ENCODE data around the gene SRC. TPM values are rescaled to one million over a fixed set of nuclear protein-coding genes. Genes with fewer than 3 reads are reported as not detected.

SRC gene
- total RNA-seq, 1 donor from 2014 or later = 6.4 TPM

- peak overlapping the region; percentile 54 for H3K4me3 Mint-ChIP-seq
- H3K27me3 Mint-ChIP-seq (ENCODE audit: insufficient read depth) = peaks cover 9% of the 10 kb centered on the region
These were observed 37.5 kb downstream of the SRC start for GRCh38 chr20:37383229-37383989.

GRCh38 chr20:37384683-37385174 is 38.8 kb downstream of the SRC start:
- Mint-ChIP-seq H3K27me3 (ENCODE audit: insufficient read depth) (peaks cover 9% of the 10 kb centered on the region), H3K36me3 (ENCODE audit: low read depth) (peaks cover 3% of the 10 kb centered on the region), H3K4me1 (ENCODE audit: low read depth) (peaks cover 6% of the 10 kb centered on the region), H3K27ac (no peak overlapping the region), H3K9me3 (no peaks in the 10 kb centered on the region), H3K4me3 (peak overlapping the region; percentile 84)
- DNase-seq (ENCODE audit: low spot score) = peak; percentile 78
- intact Hi-C loops (cut with micrococcal nuclease) = loop anchor here (1.0 to 2.0 kb wide), 4 partner anchors 95 to 150 kb away; partner anchors contain the start of genes BLCAP and MANBAL

More at GRCh38 chr20:37383229-37383989, 37.5 kb downstream of the SRC start:
- Mint-ChIP-seq H3K36me3 (ENCODE audit: low read depth) (peaks cover 3% of the 10 kb centered on the region), H3K4me1 (ENCODE audit: low read depth) (peaks cover 6% of the 10 kb centered on the region), H3K27ac (no peak overlapping the region), H3K9me3 (no peaks in the 10 kb centered on the region)
- DNase-seq (ENCODE audit: low spot score) = no peak
- intact Hi-C loops (cut with micrococcal nuclease) = no loop called here

- no peak for DNase-seq (ENCODE audit: low spot score)
- Mint-ChIP-seq H3K9me3 (no peaks in the 10 kb centered on the region), H3K27ac (no peak overlapping the region), H3K27me3 (ENCODE audit: insufficient read depth) (peaks cover 9% of the 10 kb centered on the region), H3K4me1 (ENCODE audit: low read depth) (peaks cover 6% of the 10 kb centered on the region), H3K4me3 (peak overlapping the region; percentile 84), H3K36me3 (ENCODE audit: low read depth) (peaks cover 3% of the 10 kb centered on the region)
- intact Hi-C loops (cut with micrococcal nuclease) = loop anchor here (2.0 kb wide), 1 partner anchor 142 kb away; the partner anchor contains the start of gene BLCAP
These were observed 39.2 kb downstream of the SRC start for GRCh38 chr20:37385176-37385575.

DNA sequence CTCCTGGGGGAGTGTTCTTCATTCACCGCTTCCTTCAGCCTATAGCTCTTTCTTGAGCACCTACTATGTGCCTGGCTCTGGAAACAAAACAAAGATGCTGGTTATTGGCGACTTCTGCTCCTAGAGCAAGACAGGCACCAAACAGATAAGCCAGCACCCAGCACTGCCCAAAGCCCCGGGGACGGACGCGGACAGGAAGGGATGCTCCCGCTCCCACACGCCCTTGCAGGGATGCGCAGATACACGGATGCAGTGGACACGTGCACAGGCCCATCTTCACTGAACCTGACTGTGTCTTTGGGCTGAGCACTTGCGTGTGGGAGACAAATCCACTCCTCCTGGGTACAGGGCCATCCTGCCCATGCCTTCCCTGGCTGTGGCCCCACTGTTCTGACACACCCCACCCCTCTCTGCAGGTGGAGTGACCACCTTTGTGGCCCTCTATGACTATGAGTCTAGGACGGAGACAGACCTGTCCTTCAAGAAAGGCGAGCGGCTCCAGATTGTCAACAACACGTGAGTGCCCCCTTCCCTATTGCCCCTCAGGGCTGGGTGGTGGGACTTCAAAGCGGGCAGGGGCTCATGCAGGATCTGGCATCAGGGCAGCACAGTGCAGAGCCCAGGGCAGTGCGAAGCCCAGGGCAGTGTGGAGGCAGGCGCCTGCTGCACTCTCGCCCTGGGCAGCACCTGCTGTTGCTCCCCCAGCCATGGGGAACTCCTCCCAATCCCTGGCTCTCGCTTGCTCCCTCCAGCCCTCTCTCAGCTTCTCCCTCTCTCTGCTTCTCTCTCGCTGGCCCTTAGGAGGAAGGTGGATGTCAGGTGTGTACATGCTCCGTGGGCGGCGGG is 39.9 kb downstream of the SRC start:
- H3K4me1 Mint-ChIP-seq (ENCODE audit: low read depth) = peaks cover 6% of the 10 kb centered on the region
- intact Hi-C loops (cut with micrococcal nuclease) = loop anchor here (2.0 kb wide), 1 partner anchor 141 kb away; the partner anchor contains the start of gene BLCAP
- H3K4me3 Mint-ChIP-seq = no peak overlapping the region
- no peak overlapping the region for H3K27ac Mint-ChIP-seq
- H3K27me3 Mint-ChIP-seq (ENCODE audit: insufficient read depth) = peaks cover 9% of the 10 kb centered on the region
- peaks cover 3% of the 10 kb centered on the region for H3K36me3 Mint-ChIP-seq (ENCODE audit: low read depth)
- H3K9me3 Mint-ChIP-seq = no peaks in the 10 kb centered on the region
- no peak for DNase-seq (ENCODE audit: low spot score)

GRCh38 chr20:37386505-37387251 is 40.7 kb downstream of the SRC start:
- Mint-ChIP-seq H3K4me1 (ENCODE audit: low read depth) (peaks cover 6% of the 10 kb centered on the region), H3K4me3 (no peak overlapping the region), H3K9me3 (no peaks in the 10 kb centered on the region), H3K27ac (no peak overlapping the region), H3K36me3 (ENCODE audit: low read depth) (peaks cover 3% of the 10 kb centered on the region), H3K27me3 (ENCODE audit: insufficient read depth) (peaks cover 9% of the 10 kb centered on the region)
- intact Hi-C loops (cut with micrococcal nuclease) = no loop called here
- no peak for DNase-seq (ENCODE audit: low spot score)

GRCh38 chr20:37387519-37388269 is 41.8 kb downstream of the SRC start:
- Mint-ChIP-seq H3K9me3 (no peaks in the 10 kb centered on the region), H3K4me3 (no peak overlapping the region), H3K4me1 (ENCODE audit: low read depth) (peaks cover 6% of the 10 kb centered on the region), H3K27ac (no peak overlapping the region), H3K36me3 (ENCODE audit: low read depth) (peaks cover 3% of the 10 kb centered on the region), H3K27me3 (ENCODE audit: insufficient read depth) (peaks cover 9% of the 10 kb centered on the region)
- DNase-seq (ENCODE audit: low spot score) = no peak
- intact Hi-C loops (cut with micrococcal nuclease) = no loop called here

- Mint-ChIP-seq H3K27ac (no peak overlapping the region), H3K4me3 (no peak overlapping the region), H3K4me1 (ENCODE audit: low read depth) (peaks cover 6% of the 10 kb centered on the region), H3K9me3 (no peaks in the 10 kb centered on the region), H3K27me3 (ENCODE audit: insufficient read depth) (peaks cover 4% of the 10 kb centered on the region), H3K36me3 (ENCODE audit: low read depth) (peaks cover 3% of the 10 kb centered on the region)
- intact Hi-C loops (cut with micrococcal nuclease) = no loop called here
- no peak for DNase-seq (ENCODE audit: low spot score)
These were observed 42.9 kb downstream of the SRC start for GRCh38 chr20:37388831-37389230.

- intact Hi-C loops (cut with micrococcal nuclease) = no loop called here
- H3K27me3 Mint-ChIP-seq (ENCODE audit: insufficient read depth) = peaks cover 4% of the 10 kb centered on the region
- no peak for DNase-seq (ENCODE audit: low spot score)
- H3K36me3 Mint-ChIP-seq (ENCODE audit: low read depth) = peaks cover 3% of the 10 kb centered on the region
- peaks cover 6% of the 10 kb centered on the region for H3K4me1 Mint-ChIP-seq (ENCODE audit: low read depth)
- no peaks in the 10 kb centered on the region for H3K9me3 Mint-ChIP-seq
- H3K4me3 Mint-ChIP-seq = no peak overlapping the region
- no peak overlapping the region for H3K27ac Mint-ChIP-seq
These were observed 43.4 kb downstream of the SRC start for GRCh38 chr20:37389241-37389747.

- H3K27ac Mint-ChIP-seq = no peak overlapping the region
- DNase-seq (ENCODE audit: low spot score) = no peak
- peaks cover 3% of the 10 kb centered on the region for H3K4me1 Mint-ChIP-seq (ENCODE audit: low read depth)
- intact Hi-C loops (cut with micrococcal nuclease) = no loop called here
- no peaks in the 10 kb centered on the region for H3K9me3 Mint-ChIP-seq
- H3K27me3 Mint-ChIP-seq (ENCODE audit: insufficient read depth) = peaks cover 3% of the 10 kb centered on the region
- peaks cover 2% of the 10 kb centered on the region for H3K36me3 Mint-ChIP-seq (ENCODE audit: low read depth)
- H3K4me3 Mint-ChIP-seq = no peak overlapping the region
These were observed 43.9 kb downstream of the SRC start for GRCh38 chr20:37389844-37390275.

DNA sequence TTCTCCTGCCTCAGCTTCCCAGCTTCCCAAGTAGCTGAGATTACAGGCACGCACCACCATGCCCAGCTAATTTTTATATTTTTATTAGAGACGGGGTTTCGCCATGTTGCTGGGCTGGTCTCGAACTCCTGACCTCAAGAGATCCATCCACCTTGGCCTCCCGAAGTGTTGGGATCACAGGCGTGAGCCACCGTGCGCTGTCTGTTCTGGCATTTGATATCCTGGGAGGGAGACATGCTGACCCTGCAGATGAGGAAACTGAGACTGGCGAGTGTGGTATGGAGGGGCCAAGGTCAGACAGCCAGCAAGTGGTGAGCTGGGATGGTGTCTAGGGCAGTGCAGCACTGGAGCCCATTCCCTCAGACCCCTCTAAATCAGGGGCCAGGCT is 44.6 kb downstream of the SRC start:
- Mint-ChIP-seq H3K9me3 (no peaks in the 10 kb centered on the region), H3K4me1 (ENCODE audit: low read depth) (no peaks in the 10 kb centered on the region), H3K36me3 (ENCODE audit: low read depth) (no peaks in the 10 kb centered on the region), H3K27ac (no peak overlapping the region), H3K4me3 (no peak overlapping the region), H3K27me3 (ENCODE audit: insufficient read depth) (no peaks in the 10 kb centered on the region)
- DNase-seq (ENCODE audit: low spot score) = no peak
- intact Hi-C loops (cut with micrococcal nuclease) = no loop called here

GRCh38 chr20:37390891-37391525 is 45.1 kb downstream of the SRC start:
- H3K9me3 Mint-ChIP-seq = no peaks in the 10 kb centered on the region
- no peak overlapping the region for H3K4me3 Mint-ChIP-seq
- intact Hi-C loops (cut with micrococcal nuclease) = no loop called here
- DNase-seq (ENCODE audit: low spot score) = no peak
- H3K4me1 Mint-ChIP-seq (ENCODE audit: low read depth) = no peaks in the 10 kb centered on the region
- no peaks in the 10 kb centered on the region for H3K27me3 Mint-ChIP-seq (ENCODE audit: insufficient read depth)
- H3K27ac Mint-ChIP-seq = no peak overlapping the region
- no peaks in the 10 kb centered on the region for H3K36me3 Mint-ChIP-seq (ENCODE audit: low read depth)
